ENCODE results near the gene ERC2. TPM values are rescaled to one million over a fixed set of nuclear protein-coding genes. Genes with fewer than 3 reads are reported as not detected.

The ERC2 gene
- total and polyA plus RNA-seq, 2 of the 8 experiments (the other 6 are each of a cell fraction or from before 2014, with no cell fraction given), result 16.4 to 22.8 TPM

DNA sequence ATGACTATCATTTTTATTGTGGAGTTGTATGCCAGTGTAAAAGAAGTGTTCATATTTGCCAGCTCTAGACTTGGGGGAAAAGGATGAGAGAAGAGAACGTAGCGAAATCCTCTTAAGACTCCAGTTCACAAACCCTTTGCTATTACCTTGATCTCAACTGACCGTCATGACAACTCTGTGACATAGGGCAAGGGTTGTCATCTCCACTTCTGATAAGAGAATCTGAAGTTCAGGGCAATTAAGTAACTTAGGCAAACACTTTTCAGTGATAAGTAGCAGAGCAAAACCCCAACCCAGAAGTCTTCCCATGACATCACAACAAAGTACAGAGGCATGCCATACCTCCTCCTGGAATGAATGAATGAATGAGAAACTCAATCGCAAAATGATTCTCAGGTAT is 940.9 kb downstream of the ERC2 start (continued):
- TF ChIP-seq, protein P1, sequence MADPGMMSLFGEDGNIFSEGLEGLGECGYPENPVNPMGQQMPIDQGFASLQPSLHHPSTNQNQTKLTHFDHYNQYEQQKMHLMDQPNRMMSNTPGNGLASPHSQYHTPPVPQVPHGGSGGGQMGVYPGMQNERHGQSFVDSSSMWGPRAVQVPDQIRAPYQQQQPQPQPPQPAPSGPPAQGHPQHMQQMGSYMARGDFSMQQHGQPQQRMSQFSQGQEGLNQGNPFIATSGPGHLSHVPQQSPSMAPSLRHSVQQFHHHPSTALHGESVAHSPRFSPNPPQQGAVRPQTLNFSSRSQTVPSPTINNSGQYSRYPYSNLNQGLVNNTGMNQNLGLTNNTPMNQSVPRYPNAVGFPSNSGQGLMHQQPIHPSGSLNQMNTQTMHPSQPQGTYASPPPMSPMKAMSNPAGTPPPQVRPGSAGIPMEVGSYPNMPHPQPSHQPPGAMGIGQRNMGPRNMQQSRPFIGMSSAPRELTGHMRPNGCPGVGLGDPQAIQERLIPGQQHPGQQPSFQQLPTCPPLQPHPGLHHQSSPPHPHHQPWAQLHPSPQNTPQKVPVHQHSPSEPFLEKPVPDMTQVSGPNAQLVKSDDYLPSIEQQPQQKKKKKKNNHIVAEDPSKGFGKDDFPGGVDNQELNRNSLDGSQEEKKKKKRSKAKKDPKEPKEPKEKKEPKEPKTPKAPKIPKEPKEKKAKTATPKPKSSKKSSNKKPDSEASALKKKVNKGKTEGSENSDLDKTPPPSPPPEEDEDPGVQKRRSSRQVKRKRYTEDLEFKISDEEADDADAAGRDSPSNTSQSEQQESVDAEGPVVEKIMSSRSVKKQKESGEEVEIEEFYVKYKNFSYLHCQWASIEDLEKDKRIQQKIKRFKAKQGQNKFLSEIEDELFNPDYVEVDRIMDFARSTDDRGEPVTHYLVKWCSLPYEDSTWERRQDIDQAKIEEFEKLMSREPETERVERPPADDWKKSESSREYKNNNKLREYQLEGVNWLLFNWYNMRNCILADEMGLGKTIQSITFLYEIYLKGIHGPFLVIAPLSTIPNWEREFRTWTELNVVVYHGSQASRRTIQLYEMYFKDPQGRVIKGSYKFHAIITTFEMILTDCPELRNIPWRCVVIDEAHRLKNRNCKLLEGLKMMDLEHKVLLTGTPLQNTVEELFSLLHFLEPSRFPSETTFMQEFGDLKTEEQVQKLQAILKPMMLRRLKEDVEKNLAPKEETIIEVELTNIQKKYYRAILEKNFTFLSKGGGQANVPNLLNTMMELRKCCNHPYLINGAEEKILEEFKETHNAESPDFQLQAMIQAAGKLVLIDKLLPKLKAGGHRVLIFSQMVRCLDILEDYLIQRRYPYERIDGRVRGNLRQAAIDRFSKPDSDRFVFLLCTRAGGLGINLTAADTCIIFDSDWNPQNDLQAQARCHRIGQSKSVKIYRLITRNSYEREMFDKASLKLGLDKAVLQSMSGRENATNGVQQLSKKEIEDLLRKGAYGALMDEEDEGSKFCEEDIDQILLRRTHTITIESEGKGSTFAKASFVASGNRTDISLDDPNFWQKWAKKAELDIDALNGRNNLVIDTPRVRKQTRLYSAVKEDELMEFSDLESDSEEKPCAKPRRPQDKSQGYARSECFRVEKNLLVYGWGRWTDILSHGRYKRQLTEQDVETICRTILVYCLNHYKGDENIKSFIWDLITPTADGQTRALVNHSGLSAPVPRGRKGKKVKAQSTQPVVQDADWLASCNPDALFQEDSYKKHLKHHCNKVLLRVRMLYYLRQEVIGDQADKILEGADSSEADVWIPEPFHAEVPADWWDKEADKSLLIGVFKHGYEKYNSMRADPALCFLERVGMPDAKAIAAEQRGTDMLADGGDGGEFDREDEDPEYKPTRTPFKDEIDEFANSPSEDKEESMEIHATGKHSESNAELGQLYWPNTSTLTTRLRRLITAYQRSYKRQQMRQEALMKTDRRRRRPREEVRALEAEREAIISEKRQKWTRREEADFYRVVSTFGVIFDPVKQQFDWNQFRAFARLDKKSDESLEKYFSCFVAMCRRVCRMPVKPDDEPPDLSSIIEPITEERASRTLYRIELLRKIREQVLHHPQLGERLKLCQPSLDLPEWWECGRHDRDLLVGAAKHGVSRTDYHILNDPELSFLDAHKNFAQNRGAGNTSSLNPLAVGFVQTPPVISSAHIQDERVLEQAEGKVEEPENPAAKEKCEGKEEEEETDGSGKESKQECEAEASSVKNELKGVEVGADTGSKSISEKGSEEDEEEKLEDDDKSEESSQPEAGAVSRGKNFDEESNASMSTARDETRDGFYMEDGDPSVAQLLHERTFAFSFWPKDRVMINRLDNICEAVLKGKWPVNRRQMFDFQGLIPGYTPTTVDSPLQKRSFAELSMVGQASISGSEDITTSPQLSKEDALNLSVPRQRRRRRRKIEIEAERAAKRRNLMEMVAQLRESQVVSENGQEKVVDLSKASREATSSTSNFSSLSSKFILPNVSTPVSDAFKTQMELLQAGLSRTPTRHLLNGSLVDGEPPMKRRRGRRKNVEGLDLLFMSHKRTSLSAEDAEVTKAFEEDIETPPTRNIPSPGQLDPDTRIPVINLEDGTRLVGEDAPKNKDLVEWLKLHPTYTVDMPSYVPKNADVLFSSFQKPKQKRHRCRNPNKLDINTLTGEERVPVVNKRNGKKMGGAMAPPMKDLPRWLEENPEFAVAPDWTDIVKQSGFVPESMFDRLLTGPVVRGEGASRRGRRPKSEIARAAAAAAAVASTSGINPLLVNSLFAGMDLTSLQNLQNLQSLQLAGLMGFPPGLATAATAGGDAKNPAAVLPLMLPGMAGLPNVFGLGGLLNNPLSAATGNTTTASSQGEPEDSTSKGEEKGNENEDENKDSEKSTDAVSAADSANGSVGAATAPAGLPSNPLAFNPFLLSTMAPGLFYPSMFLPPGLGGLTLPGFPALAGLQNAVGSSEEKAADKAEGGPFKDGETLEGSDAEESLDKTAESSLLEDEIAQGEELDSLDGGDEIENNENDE (IDR thresholded peaks at IDR 0.05; ENCODE audit: insufficient replicate concordance, low read length), result no peak
- no peak for TF ChIP-seq TAF7 (optimal IDR thresholded peaks at IDR 0.05; ENCODE audit: borderline replicate concordance, low read depth, low read length)
- no peak for TF ChIP-seq CBX5 (IDR thresholded peaks at IDR 0.05; ENCODE audit: low read depth, low read length)
- TF ChIP-seq, protein P2, sequence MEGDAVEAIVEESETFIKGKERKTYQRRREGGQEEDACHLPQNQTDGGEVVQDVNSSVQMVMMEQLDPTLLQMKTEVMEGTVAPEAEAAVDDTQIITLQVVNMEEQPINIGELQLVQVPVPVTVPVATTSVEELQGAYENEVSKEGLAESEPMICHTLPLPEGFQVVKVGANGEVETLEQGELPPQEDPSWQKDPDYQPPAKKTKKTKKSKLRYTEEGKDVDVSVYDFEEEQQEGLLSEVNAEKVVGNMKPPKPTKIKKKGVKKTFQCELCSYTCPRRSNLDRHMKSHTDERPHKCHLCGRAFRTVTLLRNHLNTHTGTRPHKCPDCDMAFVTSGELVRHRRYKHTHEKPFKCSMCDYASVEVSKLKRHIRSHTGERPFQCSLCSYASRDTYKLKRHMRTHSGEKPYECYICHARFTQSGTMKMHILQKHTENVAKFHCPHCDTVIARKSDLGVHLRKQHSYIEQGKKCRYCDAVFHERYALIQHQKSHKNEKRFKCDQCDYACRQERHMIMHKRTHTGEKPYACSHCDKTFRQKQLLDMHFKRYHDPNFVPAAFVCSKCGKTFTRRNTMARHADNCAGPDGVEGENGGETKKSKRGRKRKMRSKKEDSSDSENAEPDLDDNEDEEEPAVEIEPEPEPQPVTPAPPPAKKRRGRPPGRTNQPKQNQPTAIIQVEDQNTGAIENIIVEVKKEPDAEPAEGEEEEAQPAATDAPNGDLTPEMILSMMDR (IDR thresholded peaks at IDR 0.05; ENCODE audit: control extremely low read depth in 1 of 3, insufficient read depth in 1 of 3, low read depth in 1 of 3, low read length in 3 of 3), result no peak
- TF ChIP-seq GABPA (IDR thresholded peaks at IDR 0.05; ENCODE audit: borderline replicate concordance, insufficient read depth, low read length), result no peak
- TF ChIP-seq RXRA (IDR thresholded peaks at IDR 0.05; ENCODE audit: insufficient read depth, low read depth, low read length), result no peak
- no peak for TF ChIP-seq ASH2L (IDR thresholded peaks at IDR 0.05; ENCODE audit: low read length)

Data from H1 (cell line).